T-helper 22 cell (primary cell): ENCODE results near the gene NFE2L1.
"Not testable (repeated sequence)": the region's sequence is repeated elsewhere in the genome, so short reads cannot be mapped to it uniquely, and the experiment has no call there.

Experiments
- DNase-seq: peaks from one replicate; pipeline ENCODE4 v3.0.0-alpha.2; 2020; ENCODE audit warnings: low read depth

The NFE2L1 gene

GRCh38 chr17:48070195-48070594 is 22.0 kb downstream of the NFE2L1 start:
- no peak for DNase-seq

- DNase-seq: no peak
These were observed 23.5 kb downstream of the NFE2L1 start for GRCh38 chr17:48071654-48072053.

- DNase-seq: not testable (repeated sequence)
These were observed 24.7 kb downstream of the NFE2L1 start for GRCh38 chr17:48072811-48073210.

GRCh38 chr17:48073566-48074094 is 25.5 kb downstream of the NFE2L1 start:
- not testable (repeated sequence) for DNase-seq

- DNase-seq: peak; percentile 46
These were observed 26.3 kb downstream of the NFE2L1 start for GRCh38 chr17:48074322-48075081.

GRCh38 chr17:48077152-48077551 is 29.0 kb downstream of the NFE2L1 start:
- not testable (repeated sequence) for DNase-seq

GRCh38 chr17:48081858-48082257 is 33.7 kb downstream of the NFE2L1 start:
- DNase-seq: no peak

- DNase-seq: no peak
These were observed 36.8 kb downstream of the NFE2L1 start for GRCh38 chr17:48084932-48085331.

GRCh38 chr17:48093341-48094045 is 45.3 kb downstream of the NFE2L1 start:
- DNase-seq: no peak

- no peak for DNase-seq
These were observed 47.5 kb downstream of the NFE2L1 start for GRCh38 chr17:48095611-48096010.

GRCh38 chr17:48100160-48100559 is 52.0 kb downstream of the NFE2L1 start:
- DNase-seq: no peak

GRCh38 chr17:48100591-48101011 is 52.4 kb downstream of the NFE2L1 start:
- no peak for DNase-seq

- peak; percentile 90 for DNase-seq
These were observed 53.0 kb downstream of the NFE2L1 start, which contains the start of gene CBX1 for GRCh38 chr17:48101012-48101720. TSS of gene CBX1 (minus strand) at chr17:48101478. CDS start at chr17:48077004, 24,474 bp downstream.

GRCh38 chr17:48102043-48102750 is 54.0 kb downstream of the NFE2L1 start:
- DNase-seq: no peak

- DNase-seq: no peak
These were observed 54.9 kb downstream of the NFE2L1 start for GRCh38 chr17:48102798-48103715.

- DNase-seq: no peak
These were observed 56.3 kb downstream of the NFE2L1 start for GRCh38 chr17:48104440-48104839.

- DNase-seq: no peak
These were observed 58.6 kb downstream of the NFE2L1 start for GRCh38 chr17:48106802-48107136.

GRCh38 chr17:48107137-48108055 is 59.2 kb downstream of the NFE2L1 start, which contains the start of gene SNX11:
TSS of gene SNX11 (plus strand) at chr17:48107766. CDS start at chr17:48112044, 4,278 bp downstream.
- peak; percentile 98 for DNase-seq

- no peak for DNase-seq
These were observed 62.6 kb downstream of the NFE2L1 start for GRCh38 chr17:48110761-48111160.
